Muscle of arm (tissue), 12 donors: ENCODE results near the gene LCN2. TPM values are rescaled to one million over a fixed set of nuclear protein-coding genes. Genes with fewer than 3 reads are reported as not detected.

Experiments used
- DNase-seq: peaks from one replicate; pipeline ENCODE4 v3.0.0-alpha.2; 2013
- polyA plus RNA-seq, 12 donors: library from polyadenylated mRNA; unstranded; fragments of 120-200 nt; gene quantifications; one replicate each; pipeline ENCODE4 v1.2.1, GENCODE V29; 2013; ENCODE audit not compliant: insufficient read length in 12 of 12

LCN2 gene
- polyA plus RNA-seq, 12 donors = 0.31 to 6.2 (median 0.70) TPM; not detected in 4

DNA sequence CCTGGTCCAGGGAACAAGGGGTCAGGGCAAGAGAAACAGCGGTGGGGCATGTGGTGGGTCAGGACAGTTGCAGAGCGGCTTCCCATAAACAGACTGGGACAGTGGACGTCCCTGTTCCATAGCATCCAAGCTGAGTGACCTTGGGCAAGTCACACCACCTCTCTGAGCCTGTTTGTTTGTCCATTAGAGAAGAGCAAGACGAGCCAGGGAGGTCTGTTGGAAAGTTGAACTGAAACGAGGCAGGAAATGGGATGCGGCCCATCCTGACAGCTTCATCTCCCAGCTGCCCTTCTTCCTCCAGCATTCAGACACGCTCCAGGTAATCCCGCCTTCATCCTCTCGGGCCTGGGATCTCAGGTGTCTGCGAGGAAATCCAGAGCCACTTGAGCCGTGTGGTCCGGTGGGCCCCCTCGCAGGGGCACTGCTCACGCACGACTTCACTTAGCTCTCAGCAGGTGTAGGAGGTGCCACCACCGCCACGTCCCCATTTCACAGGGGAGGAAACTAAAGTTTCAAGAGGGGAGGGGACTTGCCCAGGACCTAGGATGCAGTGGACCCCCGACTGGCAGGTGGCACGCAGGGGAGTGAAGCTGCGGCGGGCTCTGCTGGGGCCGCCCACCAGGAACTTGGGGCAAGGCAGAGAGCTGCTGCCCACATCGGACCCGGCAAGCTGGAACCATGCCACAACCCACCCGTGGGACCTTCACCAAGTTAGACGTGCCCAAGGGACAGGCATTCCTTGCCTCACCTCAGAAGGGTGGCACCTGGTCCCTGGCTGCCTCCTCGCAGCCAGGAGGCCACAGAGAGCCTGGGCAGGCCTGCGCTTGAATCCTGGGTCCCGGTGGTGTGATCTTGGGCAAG, 34.7 kb upstream of the LCN2 start:
- DNase-seq = no peak

DNA sequence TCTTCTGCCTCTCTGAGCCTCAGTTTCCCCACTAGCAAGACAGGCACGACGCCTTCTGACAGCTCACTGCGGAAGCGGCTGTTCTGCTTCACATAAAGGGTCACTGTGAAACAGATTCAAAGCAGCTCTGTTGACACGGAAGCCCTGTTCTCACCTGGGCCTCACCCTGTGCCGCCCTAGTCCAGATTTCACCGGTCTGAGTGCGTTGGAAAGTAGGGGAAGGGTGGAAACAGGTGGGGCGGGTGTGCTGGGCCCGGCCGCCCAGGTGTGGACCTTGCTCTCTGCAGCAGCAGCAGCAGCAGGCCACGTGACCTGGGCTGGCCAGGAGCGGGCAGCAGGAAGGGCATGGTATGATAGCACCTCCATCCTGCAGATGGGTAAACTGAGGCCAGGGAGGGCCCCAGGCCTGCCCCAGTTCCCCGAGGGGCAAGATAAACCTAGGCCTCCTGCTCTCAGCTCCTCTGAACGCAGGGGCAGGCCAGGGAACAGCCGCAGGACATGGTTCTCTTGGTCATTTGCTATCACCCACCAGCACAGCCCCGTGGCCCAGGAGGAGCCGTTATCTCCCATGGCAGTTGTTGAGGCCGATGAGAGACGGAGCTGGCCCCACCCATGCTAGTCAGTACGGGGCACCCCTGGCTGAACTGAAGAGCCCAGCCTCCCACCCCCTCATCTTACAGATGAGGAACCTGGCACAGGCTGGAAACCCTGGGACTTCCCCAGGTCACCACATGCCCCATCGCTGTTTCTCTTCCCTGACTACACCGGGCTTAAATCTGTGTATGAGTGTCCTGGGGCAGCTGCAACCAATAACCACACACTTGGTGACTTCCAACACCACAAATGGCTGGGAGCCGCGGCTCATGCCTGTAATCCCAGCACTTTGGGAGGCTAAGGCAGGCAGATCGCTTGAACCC, 33.8 kb upstream of the LCN2 start:
- no peak for DNase-seq

DNA sequence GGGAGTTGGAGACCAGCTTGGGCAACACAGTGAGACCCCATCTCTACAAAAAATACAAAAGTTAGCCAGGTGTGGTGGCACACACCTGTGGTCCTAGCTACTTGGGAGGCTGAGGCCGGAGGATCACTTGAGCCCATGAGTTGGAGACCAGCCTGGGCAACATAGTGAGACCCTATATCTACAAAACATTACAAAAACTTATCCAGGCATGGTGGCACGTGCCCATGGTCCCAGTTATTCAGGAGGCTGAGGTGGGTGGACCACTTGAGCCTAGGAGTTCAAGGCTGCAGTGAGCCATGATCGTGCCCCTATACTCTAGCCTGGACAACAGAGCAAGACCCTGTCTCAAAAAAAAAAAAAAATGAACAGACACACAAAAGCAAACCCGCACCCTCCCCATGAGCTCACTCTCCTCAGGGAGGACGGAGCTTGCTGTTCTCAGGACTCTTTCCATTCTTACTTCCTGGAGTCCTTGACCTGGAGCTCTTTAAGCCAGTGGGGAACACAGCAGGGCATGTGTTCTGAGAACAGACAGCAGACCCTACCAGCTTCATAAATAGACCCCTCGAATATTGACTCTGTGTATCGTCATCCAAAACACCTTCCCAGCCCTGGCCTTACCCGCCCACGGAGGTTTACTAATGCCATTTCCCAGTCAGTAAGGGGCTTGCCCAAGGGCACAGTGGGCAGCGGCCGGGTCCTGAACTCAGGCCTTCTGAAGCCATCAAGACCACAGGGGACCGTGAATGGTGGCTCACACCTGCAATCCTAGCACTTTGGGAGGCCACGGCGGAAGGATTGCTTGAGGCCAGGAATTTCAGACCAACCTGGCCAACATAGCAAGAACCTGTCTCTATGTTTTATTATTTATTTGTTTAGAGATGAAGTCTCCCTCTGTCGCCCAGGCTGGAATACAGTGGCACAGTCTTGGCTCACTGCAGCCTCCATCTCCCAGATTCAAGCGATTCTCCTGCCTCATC, 32.9 kb upstream of the LCN2 start:
- no peak for DNase-seq

DNA sequence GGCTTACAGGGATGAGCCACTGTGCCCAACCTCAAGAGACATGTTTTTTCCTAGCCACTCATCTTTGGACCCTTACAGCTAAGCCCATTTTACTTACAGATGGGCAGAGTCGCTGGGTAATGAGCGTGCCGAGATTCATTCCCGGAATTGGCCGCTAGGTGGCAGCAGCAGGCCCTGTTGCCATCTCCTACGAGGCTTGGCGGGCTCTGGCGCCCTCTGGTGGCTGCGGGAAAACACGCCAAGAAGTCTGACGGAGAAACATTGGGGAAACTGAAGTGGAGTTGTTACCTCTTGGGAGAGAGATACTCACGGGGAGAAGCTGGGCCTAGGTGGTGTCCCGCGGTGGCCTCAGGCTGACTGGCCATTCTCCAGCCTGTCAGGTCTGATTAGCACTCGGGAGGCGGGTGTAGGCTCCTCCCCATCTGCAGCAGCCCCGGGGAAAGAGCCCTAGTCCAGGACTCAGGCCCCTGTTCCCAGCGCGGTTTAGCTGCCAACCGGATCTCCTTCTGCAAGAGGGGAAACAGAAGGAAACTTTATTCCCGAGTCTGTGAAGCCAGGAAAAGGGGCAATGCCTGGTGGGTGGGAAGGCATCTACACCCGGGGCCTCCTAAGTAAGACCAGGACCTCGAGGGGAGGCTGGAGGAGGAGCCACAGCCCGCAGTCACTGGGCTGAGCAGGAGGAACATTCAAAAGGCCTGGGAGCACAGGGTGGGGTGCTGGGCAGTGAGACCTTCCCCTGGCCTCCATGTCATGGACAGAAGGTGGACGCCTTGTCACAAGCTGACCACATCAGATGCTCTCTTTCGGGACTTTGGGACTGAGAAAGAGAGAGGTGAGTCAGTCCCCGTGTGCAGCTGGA, 31.4 kb upstream of the LCN2 start:
- peak; percentile 92 for DNase-seq

DNA sequence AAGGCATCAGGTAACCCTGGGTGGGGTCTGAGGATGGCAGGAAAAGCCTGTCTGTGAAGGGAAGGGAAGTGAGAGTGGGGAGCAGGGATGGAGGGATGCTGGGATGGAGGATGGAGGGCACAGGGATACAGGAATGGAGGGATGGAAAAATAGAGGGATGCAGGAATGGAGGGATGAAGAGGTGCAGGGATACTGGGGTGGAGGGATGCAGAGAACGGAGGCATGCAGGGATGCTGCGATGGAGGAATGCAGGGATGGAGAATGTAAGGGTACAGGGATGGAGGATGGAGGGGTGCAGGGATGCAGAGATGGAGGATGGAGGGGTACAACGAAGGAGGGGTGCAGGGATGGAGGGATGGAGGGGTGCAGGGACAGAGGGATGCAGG, 30.8 kb upstream of the LCN2 start:
- DNase-seq = no peak

DNA sequence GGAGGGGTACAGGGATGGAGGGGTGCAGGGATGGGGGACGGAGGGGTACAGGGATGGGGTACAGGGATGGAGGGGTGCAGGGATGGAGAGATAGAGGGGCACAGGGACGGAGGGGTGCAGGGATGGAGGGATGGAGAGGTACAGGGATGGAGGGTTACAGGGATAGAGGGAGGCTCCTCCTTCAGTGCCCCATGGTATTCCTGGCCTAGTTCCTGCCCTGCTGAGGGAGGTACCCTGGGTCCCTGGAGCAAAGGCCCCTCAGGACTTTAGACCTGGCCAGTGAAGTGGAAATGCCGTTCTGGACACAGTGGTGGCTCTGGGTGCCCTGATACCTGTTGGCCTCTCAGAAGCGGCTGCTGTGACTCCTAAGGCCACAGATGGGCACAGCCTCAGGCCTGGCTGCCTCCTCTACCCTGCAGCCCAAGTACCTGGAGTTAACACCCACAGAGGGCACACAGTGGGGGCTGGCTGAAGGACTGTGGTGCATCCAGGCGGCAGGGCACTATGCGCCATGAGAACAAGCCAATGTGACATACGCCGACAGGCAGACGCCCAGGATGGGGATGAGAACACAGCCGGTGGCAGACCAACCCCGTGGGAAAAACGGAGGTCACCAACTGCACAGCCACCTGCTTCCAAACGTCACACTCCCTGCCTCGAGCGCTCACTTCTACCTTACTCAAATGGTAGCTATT, 30.1 kb upstream of the LCN2 start:
- DNase-seq = no peak

DNA sequence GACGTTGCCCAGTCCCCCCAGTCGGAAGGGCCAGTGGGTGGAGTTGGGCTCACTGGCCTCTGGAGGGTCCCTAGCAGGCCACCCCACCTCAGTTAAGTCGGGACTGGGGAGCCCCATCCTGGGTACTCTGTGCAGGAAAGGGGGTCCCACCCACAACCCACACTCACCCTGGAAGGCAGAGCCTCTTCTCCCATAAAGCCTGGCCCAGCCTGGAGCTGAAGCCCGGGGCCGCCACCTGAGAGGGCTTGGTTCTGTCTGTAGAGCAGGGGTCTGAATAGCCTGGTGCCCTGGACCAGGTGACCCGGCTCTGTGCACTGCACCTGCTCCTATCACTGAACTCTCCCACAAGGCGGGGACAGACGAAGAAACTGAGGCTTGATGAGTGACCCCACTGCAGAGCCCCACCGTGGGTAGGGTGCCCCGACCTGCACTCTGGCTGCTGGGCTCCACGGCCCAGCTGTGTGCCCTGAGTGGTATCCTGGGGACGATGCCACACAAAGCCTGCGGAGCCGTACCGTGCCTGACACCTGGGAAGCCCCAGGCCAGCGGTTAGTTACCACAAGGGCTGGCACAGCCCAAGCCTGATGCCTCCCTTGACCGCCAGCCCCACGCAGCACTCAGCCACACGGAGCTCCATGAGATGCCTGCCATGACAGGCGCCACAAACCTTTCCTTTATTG, 29.1 kb upstream of the LCN2 start:
- DNase-seq = no peak

DNA sequence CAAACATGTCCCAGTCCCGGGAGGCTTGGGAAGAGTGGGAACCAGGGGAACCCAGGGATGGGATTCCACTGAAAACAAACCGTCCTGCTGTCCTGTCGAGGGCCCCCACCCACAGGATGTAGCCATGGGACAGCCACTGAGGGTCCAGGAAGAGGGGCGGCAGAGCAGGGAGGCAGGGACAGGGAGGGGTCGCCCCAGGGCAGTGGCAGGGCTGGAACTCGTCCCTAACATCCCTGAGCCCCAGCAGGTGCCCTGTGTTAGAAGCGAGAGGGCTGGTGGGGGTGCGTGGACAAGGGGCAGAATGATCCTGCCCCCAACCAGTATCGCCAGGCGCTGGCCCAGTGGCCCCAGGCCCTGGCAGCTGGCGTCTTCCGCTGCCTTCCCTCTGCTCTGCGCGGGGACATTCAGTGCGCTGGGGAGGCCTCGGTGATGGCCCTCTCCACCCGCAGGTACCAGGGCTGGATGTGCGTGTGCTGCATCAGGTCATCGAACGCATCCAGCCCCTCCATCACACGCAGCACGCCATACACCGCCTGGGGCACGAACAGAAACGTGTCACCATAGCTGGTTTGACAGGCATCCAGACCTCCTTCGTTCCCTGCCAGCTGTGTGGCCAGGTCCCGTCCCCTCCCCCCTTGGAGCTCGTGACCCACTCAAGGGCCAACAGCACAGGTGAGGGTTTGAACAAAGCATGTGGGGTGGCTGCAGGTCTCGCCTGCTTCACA, 28.4 kb upstream of the LCN2 start:
- DNase-seq = no peak

DNA sequence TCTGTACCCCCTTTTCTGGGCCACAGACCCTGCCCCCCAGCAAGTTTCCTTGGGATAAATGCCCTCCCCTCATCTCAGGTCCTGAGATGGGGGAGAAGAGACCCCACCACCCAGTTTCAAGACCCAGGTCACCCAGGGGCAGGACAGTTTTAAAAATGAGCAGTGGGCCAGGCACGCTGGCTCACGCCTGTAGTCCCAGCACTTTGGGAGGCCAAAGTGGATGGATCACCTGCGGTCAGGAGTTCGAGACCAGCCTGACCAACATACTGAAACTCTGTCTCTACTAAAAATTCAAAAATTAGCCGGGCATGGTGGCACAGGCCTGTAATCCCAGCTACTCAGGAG, 27.8 kb upstream of the LCN2 start:
- no peak for DNase-seq

DNA sequence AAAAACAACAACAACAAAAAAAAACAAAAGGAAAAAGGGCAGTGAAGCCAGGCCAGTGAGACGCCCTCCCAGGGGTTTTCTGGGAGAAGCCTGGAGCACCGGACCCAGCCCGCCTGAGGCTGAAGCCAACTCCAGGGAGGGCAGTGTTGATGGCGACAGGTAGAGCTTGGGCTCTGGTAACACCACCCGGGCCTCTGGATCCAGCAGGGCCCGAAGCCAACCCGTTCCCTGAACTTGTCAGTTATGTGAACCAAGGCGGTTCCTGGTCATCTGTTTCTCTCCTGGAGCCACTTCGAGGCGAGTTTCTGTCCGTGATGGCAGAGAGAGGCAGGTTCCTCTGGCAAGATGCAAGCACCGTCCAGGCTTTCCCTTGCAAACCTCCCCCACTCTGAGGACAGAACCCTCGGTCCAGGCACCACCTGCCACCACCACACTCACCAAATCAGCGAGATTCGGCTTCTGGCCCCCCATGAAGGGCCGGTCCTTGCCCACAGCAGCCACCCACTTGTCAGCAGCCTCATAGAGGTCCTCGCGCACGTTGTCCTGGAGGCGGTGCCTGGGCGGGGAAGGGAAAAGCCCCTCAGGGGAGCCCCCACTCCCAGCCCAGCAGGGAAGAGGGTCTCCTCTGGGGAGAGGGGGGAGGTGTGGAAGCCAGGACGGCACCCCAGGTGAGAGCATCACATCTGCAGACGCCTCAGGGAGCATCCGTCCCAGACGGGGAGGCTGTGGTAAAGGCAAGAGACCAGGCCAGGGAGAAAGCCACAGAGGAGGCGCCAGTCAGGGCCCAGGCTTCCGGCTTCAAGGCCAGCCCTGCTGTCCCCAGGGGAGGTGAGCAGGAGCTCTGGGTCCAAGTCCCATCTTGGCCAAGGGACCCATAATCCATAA, 27.1 kb upstream of the LCN2 start:
- DNase-seq = no peak

DNA sequence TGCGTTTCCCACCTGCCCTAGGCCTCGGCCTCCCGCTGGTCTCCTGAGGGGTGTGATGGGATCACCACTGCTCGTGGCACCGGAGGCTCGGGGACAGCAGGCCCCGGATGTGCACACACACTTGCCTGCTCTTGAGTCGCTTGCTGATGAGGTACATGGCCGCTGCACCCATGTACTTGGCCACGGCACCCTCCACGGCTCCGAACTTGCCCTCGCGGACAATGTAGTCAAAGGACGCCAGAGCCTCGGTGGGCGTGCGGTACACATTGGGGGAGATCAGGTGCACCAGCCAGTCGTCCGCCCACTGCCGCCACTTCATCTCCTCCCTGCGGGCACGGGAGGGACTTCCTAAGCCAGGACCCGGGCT, 26.5 kb upstream of the LCN2 start:
- no peak for DNase-seq

DNA sequence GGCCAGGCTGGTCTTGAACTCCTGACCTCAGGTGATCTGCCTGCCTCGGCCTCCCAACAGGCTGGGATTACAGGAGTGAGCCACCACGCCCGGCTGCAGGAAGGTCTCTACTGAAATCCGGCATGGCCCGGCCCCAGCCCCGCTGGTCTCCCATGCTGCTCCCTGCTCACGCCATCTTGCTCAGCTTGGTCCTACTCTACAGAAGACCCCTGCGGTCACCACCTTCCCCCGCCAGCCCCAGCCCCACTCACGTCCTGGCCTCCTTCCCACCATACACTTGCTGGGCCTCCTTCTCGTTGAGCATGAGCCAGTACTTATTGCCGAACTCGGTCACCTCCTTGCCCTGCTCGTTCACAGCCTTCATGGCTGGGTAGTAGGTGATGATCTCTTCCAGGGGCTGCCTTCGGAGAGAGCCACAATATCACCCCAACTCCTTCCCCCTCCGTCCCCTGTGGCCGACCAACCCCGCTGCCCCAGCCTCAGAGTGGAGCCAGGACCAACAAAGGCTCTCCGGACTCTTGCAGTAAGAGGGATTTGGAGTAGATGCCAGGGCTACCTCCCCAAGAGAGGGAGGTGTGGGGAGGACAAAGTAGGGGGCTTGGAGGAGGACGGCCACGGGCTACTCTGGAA, 25.7 kb upstream of the LCN2 start:
- no peak for DNase-seq

DNA sequence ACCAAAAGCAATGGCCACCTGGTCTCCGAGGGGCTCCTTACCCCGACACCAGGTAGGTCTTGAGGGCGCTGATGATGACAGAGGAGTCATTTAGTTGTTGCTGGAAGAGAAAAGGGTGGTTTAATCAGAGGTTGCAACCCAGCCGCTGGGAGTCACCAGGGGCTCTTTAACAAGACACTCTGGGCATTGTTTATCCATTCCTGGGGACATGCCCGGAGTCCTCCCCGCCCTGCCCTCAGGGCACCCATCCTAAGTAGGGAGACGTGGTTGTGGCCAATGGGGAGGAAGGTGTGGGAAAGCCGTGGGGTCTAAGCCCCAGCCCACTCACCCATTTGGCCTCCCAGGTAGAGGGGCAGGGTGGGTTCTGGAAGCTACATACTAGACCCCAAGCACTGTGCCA, 24.8 kb upstream of the LCN2 start:
- no peak for DNase-seq

DNA sequence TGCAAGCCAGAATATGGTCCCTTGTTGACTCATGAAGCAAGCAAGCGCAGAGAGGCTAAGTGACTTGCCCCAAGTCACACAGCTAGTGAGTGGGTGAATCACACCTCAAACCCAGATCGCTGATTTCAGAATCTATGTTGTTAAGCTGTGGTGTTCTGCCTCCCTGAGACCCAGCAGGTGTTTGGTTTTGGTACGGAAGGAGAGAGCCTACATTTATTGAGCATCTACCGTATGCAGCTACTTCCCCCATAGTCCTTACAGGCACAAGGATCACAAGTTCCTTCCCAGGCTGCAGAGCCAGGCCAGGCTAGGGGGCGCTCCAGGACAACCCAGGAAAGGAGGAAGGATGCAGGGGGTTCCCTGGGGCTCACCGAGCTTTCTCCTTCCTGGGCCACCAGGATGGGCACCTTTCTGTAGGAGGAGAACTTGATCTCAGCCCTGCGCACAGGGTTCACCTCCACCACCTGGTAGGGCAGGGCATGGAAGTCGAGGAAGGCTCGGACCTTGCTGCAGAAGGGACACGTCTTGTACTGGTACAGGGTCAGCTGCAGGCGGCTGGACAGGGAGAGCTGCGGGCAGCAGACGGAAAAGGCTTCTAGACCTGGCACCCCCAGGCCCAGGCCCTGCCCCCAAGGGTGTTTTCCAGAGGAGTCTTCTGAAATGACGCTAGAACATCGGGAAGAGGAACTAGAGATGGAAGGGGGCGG, 24.2 kb upstream of the LCN2 start:
- peak; percentile 52 for DNase-seq

DNA sequence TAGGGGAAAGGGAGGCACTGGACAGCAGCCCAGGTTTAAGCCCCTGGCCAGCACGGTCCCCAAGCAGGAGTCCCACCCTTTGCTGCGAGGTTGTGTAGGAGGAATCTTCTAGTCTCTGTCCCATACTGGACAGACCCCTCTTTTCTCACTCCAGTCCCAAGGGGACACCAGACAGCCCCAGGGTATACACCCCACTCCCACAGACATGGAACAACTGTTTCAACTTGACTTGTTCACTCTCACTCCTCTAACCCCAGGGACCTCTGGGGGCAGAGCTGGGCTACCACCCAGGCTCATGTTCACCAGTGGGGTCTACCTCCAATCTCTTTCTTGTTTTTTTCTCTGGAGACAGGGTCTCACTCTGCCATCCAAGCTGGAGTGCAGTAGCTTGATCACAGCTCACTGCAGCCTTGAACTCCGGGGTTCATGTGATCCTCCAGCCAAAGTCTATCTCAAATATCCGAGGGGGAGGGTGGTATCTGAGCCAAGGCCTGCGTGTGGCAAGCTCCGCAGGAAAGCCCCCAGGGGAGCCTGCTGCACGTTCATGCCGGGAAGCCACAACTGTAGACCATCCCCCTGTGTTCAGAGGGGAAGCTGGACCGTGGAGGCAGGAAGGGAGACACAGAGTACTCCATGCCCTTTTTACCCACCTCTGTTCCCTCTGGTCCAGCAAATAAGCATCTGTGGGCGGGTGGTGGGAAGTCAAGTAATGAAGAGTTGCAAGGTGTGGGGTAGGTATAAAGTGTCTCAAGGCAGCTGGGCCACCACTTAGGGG, 23.5 kb upstream of the LCN2 start:
- DNase-seq = no peak

DNA sequence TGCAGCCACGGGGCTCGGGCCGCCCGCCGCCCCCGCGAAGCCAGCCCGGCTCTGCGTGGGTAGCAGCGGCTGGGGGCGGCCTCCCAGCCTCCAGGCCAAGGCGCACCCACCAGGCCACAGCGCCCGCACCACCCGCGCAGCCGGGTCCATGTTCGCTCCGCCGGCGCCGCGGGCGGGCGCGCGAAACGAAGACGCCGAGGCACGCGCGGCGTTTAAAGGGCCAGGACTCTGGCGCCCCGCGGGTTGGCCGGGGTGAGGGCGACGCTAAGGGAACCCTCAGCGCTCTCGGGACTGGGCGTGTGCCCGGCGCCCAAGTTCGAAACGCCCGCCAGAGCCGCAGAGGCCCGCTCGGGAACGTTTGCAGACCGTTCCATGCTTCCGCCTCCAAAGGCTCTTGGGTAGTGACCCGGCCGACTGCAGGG, 21.7 kb upstream of the LCN2 start, which contains the start of gene PTGES2:
TSS of gene PTGES2 (minus strand) at position 162 of the 422 bp plus-strand sequence. CDS start at position 150, 12 bp downstream.
- DNase-seq = peak; percentile 90
